NB4 (cell line): ENCODE data around the gene NHLRC4.

ENCODE experiments used
- MAX ChIP-seq: IDR thresholded peaks from 2 replicates; pipeline ENCODE4 v1.6.1; 2011; ENCODE audit warnings: low read depth, low read length
- POLR2A ChIP-seq: IDR thresholded peaks from 2 replicates; pipeline ENCODE4 v1.6.1; 2011; ENCODE audit warnings: mild to moderate bottlenecking; ENCODE audit not compliant: insufficient read length; ENCODE audit errors: extremely low read depth

GRCh38 chr16:561413-561794, 5.4 kb upstream of the NHLRC4 start:
- TF ChIP-seq POLR2A (no peak), MAX (no peak)
